DOHH2 (cell line): ENCODE results near the gene CYS1.

Experiments
- H3F3A ChIP-seq: fragments of 200-600 bp; sonication (generic), shearing (Covaris generic); 2 replicates; pipeline ENCODE4 v1.6.0; 2016; ENCODE audit warnings: antibody characterized with exemption, mild to moderate bottlenecking; ENCODE audit not compliant: control insufficient read depth, insufficient read depth
- H3K27ac ChIP-seq: fragments of 200-600 bp; sonication (generic); 2 replicates; pipeline ENCODE4 v1.5.1; 2014; ENCODE audit warnings: low read depth, mild to moderate bottlenecking, low read length, moderate library complexity
- H3K27me3 ChIP-seq: fragments of 200-600 bp; sonication (generic); 2 replicates; pipeline ENCODE4 v1.6.1; 2014; ENCODE audit warnings: mild to moderate bottlenecking, low read length, mixed read lengths; ENCODE audit not compliant: control insufficient read depth
- H3K36me3 ChIP-seq: fragments of 200-600 bp; sonication (generic); 2 replicates; pipeline ENCODE4 v1.6.1; 2014; ENCODE audit warnings: mild to moderate bottlenecking, low read length, moderate library complexity, mixed read lengths; ENCODE audit not compliant: control insufficient read depth
- H3K4me1 ChIP-seq: fragments of 200-600 bp; sonication (generic); 2 replicates; pipeline ENCODE4 v1.6.1; 2014; ENCODE audit warnings: mild to moderate bottlenecking, low read length, mixed read lengths; ENCODE audit not compliant: control insufficient read depth
- H3K4me2 ChIP-seq: fragments of 200-600 bp; sonication (generic); 2 replicates; pipeline ENCODE4 v1.6.0; 2014; ENCODE audit warnings: mild to moderate bottlenecking, low read length, moderate library complexity
- H3K4me3 ChIP-seq: fragments of 200-600 bp; sonication (generic); 2 replicates; pipeline ENCODE4 v1.5.1; 2014; ENCODE audit warnings: mild to moderate bottlenecking, low read length, mixed read lengths
- H3K79me2 ChIP-seq: fragments of 200-600 bp; sonication (generic); 2 replicates; pipeline ENCODE4 v1.6.1; 2014; ENCODE audit warnings: mild to moderate bottlenecking, low read length, mixed read lengths; ENCODE audit not compliant: control insufficient read depth
- H3K9me2 ChIP-seq: fragments of 200-600 bp; sonication (generic); replicated peaks from 2 replicates; pipeline ENCODE4 v1.6.1; 2014; ENCODE audit warnings: mild to moderate bottlenecking, low read length, mixed read lengths; ENCODE audit not compliant: control insufficient read depth
- H3K9me3 ChIP-seq: fragments of 200-600 bp; sonication (generic); 2 replicates; pipeline ENCODE4 v1.6.1; 2014; ENCODE audit warnings: antibody characterized with exemption, low read length, mixed read lengths; ENCODE audit not compliant: control insufficient read depth, insufficient read depth
- H4K20me1 ChIP-seq: fragments of 200-600 bp; sonication (generic); 2 replicates; pipeline ENCODE4 v1.6.0; 2014; ENCODE audit warnings: low read depth, mild to moderate bottlenecking, antibody characterized with exemption, low read length, moderate library complexity; ENCODE audit not compliant: control insufficient read depth, insufficient read depth
- CTCF ChIP-seq: fragments of 200-600 bp; sonication (generic); IDR thresholded peaks from one replicate; pipeline ENCODE4 v1.5.1; 2014; ENCODE audit warnings: antibody characterized with exemption, mild to moderate bottlenecking, low read depth, low read length; ENCODE audit not compliant: poor library complexity, severe bottlenecking
- EZH2phosphoT487 ChIP-seq: fragments of 200-600 bp; sonication (generic); IDR thresholded peaks from 2 replicates; pipeline ENCODE4 v1.6.1; 2017; ENCODE audit warnings: borderline replicate concordance, mild to moderate bottlenecking, antibody characterized with exemption, low read length, moderate library complexity, mixed read lengths

CYS1 gene

GRCh38 chr2:10042301-10043161, 37.7 kb downstream of the CYS1 start:
- H3K9me3 ChIP-seq, result no peaks in the 10 kb centered on the region
- H3K36me3 ChIP-seq, result no peaks in the 10 kb centered on the region
- H3K4me2 ChIP-seq, result no peak overlapping the region
- no peaks in the 10 kb centered on the region for H3K4me1 ChIP-seq
- H3K27me3 ChIP-seq, result no peaks in the 10 kb centered on the region
- TF ChIP-seq EZH2phosphoT487 (no peak), CTCF (no peak)
- no peak overlapping the region for H3K27ac ChIP-seq
- H3K4me3 ChIP-seq, result no peak overlapping the region
- H3K79me2 ChIP-seq, result no peaks in the 10 kb centered on the region
- no peaks in the 10 kb centered on the region for H3F3A ChIP-seq
- H3K9me2 ChIP-seq, result no peaks in the 10 kb centered on the region
- H4K20me1 ChIP-seq, result no peaks in the 10 kb centered on the region

GRCh38 chr2:10041711-10042110, 38.5 kb downstream of the CYS1 start:
- no peak for TF ChIP-seq CTCF
- no peak for TF ChIP-seq EZH2phosphoT487

GRCh38 chr2:10039658-10040410, 40.4 kb downstream of the CYS1 start:
- Histone ChIP-seq H3K4me3 (no peak overlapping the region), H3K4me1 (no peaks in the 10 kb centered on the region)
- TF ChIP-seq EZH2phosphoT487, result no peak
- TF ChIP-seq CTCF, result no peak

More at GRCh38 chr2:10041711-10042110, 38.5 kb downstream of the CYS1 start:
- H3K27ac ChIP-seq, result no peak overlapping the region
- no peaks in the 10 kb centered on the region for H3K27me3 ChIP-seq
- no peaks in the 10 kb centered on the region for H3K36me3 ChIP-seq
- no peaks in the 10 kb centered on the region for H3K9me3 ChIP-seq
- no peaks in the 10 kb centered on the region for H3K9me2 ChIP-seq
- no peak overlapping the region for H3K4me2 ChIP-seq
- H3K4me1 ChIP-seq, result no peaks in the 10 kb centered on the region
- H4K20me1 ChIP-seq, result no peaks in the 10 kb centered on the region
- H3F3A ChIP-seq, result no peaks in the 10 kb centered on the region
- no peaks in the 10 kb centered on the region for H3K79me2 ChIP-seq
- H3K4me3 ChIP-seq, result no peak overlapping the region

More at GRCh38 chr2:10039658-10040410, 40.4 kb downstream of the CYS1 start:
- H3K9me3 ChIP-seq, result no peaks in the 10 kb centered on the region
- no peaks in the 10 kb centered on the region for H3K36me3 ChIP-seq
- H3F3A ChIP-seq, result no peaks in the 10 kb centered on the region
- H3K27me3 ChIP-seq, result no peaks in the 10 kb centered on the region
- H4K20me1 ChIP-seq, result no peaks in the 10 kb centered on the region
- no peaks in the 10 kb centered on the region for H3K79me2 ChIP-seq
- H3K27ac ChIP-seq, result no peak overlapping the region
- H3K4me2 ChIP-seq, result no peak overlapping the region
- H3K9me2 ChIP-seq, result no peaks in the 10 kb centered on the region
